Stimulated activated CD4-positive, alpha-beta T cell treated with anti-CD3 and anti-CD28 coated beads, Interleukin-1b, Interleukin-23, amount 100 ng/mL, for 1 hour (primary cell): ENCODE data around the gene STOML1.
A peak's percentile ranks its signal among the peaks of the same experiment; 100 is the strongest.
"Not testable (repeated sequence)": the region's sequence is repeated elsewhere in the genome, so short reads cannot be mapped to it uniquely, and the experiment has no call there.

ENCODE experiments used
- DNase-seq, 2 donors: peaks; one replicate each; pipeline ENCODE4 v3.0.0-alpha.2; 2020; ENCODE audit warnings: low read depth in 2 of 2

Gene STOML1

GRCh38 chr15:73987250-73987649, 4.8 kb downstream of the STOML1 start:
- no peak for DNase-seq

DNA sequence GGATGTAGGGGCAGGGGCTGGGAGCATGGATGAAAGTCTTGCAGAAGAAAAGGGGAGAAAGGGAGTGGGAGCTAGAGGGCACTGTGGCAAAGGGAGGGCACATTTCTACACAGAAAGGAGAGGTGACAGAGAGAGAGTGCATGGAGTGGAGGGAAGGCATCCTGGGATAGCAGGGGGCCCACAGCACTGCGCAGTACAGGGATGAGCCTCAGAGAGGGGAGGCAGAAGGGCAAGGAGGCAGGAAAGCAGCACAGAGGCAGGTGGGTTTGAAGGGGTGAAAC, 5.4 kb downstream of the STOML1 start:
- no peak for DNase-seq

DNA sequence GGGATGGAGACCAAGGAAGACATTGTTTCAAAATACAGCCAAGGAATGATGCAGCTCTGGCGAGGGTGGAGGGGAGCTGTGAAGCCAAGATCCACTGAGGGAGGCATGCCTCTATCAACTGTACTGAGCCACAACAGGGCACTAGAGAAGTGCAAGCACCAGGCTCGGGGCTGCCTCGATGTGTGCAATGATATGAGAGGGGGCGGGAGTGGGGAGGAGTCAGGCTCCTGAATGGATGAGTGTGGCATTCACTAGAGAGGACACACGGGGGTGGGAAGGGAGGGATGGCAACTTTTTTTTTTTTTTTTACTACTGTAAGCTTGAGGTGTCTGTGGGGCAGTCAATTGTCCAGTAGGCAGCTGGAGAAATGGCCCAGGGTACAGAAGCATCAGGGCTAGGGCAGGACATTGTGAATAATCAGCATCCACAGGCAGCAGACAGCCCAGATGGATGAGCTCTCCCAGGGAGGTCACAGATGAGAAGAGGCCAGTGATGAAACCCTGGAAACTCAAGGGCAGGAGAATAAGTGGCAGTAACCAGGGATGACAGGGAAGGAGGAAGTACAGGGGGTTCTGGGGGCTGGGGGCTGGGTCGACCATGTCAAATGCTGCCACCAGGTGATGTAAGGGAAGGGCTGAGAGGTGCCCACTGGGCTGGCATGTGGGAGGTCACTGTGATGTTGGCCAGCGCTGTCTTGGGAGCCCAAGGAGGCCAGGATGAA, 5.9 kb downstream of the STOML1 start:
- no peak for DNase-seq

- no peak for DNase-seq
Measured at GRCh38 chr15:73985101-73985873, 6.8 kb downstream of the STOML1 start.

GRCh38 chr15:73984208-73984979, 7.7 kb downstream of the STOML1 start:
- DNase-seq: no peak

DNA sequence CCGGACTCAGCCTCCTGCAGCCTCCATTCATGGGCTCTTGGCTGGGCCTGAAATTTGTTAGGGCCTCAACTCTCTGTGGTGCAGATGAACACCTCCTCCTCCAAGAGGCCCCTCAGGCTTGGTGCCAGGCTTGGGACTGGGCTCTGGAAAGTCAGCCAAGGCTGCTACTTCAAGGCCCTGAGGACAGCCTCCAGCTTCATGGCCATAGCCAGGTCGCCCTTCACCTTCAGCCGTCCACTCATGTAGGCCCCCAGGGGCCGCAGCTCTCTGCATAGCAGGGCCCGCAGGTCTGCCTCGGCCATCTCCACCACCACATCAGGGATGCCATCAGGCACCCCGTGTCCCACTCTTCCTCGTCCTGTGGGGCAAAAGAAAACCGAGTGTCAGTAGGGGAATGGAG, 8.3 kb downstream of the STOML1 start:
- DNase-seq: no peak

- DNase-seq: no peak
Measured at GRCh38 chr15:73983211-73983727, 8.8 kb downstream of the STOML1 start.

DNA sequence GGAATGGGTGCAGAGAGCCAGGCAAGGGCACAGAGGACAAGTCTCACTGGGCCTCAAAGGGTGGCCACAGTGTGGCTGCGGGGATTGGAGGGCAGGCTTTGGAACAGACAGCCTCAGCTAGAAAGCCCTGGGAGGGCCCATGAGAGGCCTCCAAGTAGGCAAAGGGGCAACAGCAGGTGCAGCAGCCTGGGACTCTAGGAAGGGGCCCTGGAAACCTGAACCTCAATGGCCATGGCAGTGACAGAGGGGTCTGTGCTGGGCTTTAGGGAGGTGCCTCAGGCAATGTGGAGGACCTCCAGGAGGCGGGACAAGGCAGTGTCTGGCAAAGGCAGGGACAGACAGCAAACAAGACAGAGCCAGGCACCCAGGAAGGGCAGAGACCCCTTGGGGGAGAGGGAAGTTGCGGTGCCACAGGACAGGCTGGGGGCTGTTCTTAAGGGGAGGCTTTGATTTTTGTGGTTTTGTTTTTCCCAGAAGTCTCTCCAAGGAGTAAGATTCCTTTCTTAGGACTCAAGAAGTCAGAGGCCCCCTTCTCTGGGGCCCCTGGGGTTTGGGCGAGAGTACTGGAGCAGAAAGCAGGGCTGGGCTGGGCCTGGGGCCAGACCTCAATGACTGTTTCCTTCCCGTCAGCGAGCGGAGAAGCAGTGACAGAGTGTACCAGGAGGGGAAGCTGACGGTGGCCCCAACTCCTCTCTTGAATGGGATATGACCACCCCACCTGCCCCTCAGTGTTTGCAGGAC, 9.7 kb downstream of the STOML1 start:
- DNase-seq: no peak

GRCh38 chr15:73981761-73982221, 10.3 kb downstream of the STOML1 start:
- DNase-seq: no peak

DNA sequence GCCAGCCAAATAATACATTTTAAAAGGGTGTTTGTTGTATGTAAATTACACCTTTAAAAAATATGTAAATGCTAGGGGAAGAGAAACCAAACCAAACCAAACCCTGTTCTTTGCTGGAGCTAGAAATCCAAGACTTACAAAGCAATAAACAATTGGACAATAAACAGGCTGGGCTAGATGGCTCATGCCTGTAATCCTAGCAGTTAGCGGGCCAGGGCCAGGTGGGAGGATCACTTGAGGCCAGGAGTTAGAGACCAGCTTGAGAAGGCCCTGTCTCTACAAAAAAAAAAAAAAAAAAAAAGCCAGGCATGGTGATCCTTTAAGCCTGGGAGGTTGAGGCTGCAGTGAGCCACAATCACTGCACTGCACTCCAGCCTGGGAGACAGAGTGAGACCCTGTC, 12.5 kb downstream of the STOML1 start:
- no peak for DNase-seq

- DNase-seq: no peak
Measured at GRCh38 chr15:73978896-73979295, 13.2 kb downstream of the STOML1 start.

DNA sequence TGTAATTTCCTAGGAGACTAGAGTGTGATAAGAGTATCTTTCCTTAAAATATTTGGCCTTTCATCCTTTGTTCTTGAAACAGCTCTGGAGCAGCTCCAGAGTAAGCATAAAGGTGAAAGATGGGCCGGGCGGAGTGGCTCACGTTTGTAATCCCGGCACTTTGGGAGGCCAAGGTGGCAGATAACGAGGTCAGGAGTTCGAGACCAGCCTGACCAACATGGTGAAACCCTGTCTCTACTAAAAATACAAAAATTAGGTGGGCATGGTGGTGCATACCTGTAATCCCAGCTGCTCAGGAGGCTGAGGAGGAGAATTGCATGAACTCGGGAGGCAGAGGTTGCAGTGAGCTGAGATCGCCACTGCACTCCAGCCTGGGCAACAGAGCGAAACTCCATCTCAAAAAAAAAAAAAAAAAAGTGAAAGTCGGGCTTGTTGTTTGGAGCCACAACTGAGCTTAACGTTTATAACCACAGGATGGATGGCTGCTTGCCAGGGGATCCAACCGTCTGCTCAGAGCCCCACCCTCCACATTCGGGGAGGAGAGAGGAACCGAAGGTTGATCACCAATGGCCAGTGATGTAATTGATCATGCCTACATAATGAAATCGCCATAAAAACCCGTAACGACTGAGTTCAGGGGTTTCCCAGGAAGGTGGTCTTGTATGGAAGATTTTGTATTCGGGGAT, 16.5 kb downstream of the STOML1 start:
- DNase-seq: not testable (repeated sequence)

DNA sequence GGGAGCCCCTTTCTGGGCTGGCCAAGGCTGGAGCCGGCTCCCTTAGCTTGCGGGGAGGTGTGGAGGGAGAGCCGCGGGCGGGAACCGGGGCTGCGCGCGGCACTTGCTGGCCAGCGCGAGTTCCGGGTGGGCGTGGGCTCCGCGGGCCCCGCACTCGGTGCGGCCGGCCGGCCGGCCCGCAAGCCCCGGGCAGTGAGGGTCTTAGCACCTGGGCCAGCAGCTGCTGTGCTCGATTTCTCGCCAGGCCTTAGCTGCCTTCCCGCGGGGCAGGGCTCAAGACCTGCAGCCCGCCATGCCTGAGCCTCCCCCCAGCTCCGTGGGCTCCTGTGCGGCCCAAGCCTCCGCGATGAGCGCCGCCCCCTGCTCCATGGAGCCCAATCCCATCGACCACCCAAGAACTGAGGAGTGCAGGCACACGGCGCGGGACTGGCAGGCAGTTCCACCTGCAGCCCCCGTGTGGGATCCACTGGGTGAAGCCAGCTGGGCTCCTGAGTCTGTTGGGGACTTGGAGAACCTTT, 18.4 kb downstream of the STOML1 start:
- DNase-seq: not testable (repeated sequence)

GRCh38 chr15:73972984-73973682, 19.0 kb downstream of the STOML1 start:
- DNase-seq: peak; percentile 58 to 64

DNA sequence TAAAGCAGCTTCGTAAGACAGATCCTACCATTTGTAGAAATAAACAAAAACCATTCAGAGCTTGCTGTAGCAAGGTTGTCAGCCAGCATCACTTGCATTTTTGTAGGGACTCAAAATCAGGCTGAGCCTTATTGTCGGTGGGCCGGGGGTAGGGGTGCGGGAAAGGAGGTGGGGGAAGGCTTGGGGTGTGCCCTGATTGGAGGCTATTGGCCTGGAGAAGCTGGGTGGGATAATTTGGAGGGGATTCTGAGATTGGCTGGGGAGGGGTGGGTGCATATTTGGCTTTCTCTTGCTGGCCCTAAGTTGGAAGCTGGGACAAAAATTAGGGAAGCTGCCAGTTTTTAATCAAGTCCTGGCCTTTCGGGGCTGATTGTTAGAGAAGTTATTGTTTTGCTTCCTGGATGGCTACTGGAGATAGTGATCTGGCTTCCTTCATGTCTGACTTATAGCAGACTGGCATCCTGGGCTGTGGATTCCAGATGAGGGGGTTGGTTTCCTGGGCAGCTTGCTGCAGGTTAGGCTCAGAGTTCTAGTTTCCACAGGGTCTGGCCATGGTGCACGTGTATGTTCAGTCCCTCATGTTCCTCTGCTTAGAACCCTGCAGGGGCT, 22.8 kb downstream of the STOML1 start:
- DNase-seq: no peak

DNA sequence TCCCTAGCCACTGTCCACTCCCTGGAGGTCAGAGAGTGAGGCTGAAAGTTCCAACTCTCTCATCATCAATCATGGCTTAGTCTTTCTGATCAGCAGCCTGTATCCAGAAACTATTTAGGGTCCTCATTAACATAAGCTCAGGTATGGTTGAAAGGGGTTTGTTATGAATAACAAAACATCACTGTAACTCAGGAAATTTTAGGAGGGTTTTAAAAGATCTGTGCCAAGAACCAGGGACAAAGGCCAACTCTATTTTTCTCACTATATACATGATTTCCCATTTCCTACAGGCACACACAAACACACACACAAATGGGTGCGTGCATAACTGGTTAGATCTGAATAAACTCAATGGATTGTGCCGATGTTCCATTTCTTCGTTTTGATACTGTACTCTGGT, 23.6 kb downstream of the STOML1 start:
- DNase-seq: no peak

DNA sequence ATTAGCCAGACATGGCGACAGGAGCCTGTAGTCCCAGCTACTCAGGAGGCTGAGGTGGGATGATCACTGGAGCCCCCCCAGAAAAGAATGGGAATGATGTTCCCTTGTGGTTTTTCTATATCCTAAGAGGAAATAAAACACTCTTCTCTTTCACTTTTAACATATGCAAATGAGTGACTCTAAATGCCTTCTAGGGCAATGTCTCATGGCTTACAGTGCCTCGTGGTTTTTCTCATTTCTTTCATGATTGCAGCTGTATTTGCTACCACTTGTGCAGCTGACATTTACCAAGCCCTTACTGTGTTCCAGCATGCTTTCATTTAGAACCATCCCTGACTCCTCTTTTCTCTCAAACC, 26.4 kb downstream of the STOML1 start:
- DNase-seq: no peak

DNA sequence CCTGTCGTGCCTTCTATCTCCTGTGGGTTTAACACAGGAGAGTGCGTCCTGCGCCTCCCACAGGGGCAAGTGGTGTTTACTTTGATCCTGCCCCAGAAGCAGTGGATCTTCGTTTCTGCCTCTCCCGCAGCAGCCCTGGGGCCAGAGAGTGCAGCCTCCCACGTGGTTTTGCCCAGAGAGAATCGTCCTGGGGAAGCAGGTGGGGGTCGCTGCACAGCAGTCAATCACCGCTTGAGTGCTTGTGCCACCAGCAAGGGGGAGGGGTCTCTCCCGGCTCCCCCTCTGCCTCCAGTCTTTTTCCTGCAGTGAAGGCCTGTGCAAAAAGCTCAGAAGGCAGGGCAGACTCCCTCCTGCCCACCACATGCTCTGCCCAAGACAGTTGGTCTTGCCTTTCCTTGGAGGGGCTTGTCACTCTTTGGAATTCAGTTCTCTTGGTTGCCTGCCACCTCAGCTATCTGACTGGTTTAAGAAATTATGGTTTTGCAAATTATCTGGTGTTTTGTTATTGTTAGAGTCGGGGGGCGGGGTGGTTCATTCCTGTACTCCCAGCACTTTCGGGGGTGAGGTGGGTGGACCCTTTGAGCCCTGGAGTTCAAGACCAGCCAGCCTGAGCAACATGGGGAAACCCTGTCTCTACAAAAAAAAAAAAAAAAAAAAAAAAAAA, 26.9 kb downstream of the STOML1 start:
- DNase-seq: peak in 1 of 2 donors; percentile 27

DNA sequence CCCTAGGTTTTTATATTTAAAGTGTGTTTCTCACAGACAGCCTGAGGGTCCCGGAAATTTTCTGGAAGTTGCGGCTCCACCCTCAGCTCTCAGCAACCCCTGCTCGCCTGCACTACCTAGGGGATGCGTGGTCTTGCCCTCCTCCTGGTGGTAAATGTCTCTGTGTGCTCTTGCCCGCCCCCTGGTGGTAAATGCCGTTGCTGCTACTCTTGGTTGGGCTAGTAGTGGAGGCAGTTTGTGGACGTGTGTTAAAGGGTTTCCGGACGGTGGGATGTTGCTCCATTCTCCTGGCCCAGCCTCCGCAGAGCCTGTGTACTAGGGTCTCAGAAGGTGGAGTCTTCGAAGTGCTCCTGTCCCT, 27.4 kb downstream of the STOML1 start:
- DNase-seq: peak; percentile 70 to 84
